PFSK-1 (cell line): Measurements from ENCODE around the gene COL5A3.

Experiments
- FOXP2 ChIP-seq: optimal IDR thresholded peaks from 2 replicates; pipeline ENCODE3; 2011; ENCODE audit warnings: borderline replicate concordance, control low read depth, inconsistent platforms; ENCODE audit not compliant: insufficient read depth; ENCODE audit errors: extremely low read length, extremely low read depth
- POLR2AphosphoS5 ChIP-seq: IDR thresholded peaks from 2 replicates; pipeline ENCODE4 v1.6.1; 2012; ENCODE audit warnings: low read depth, mild to moderate bottlenecking, control low read depth, low read length, moderate library complexity
- SIN3A ChIP-seq: IDR thresholded peaks from 2 replicates; pipeline ENCODE4 v1.6.1; 2012; ENCODE audit warnings: mild to moderate bottlenecking, low read length, moderate library complexity, borderline replicate concordance; ENCODE audit not compliant: insufficient read depth
- TAF1 ChIP-seq: IDR thresholded peaks from 2 replicates; pipeline ENCODE4 v1.6.1; 2012; ENCODE audit warnings: low read length, control low read depth, borderline replicate concordance; ENCODE audit not compliant: insufficient read depth
- TF ChIP-seq, protein P1 (sequence below), 2 experiments: IDR thresholded peaks; 2 replicates each; pipeline versions ENCODE4 v1.6.1 to v1.8.0; 2011 to 2012; ENCODE audit warnings: low read depth in 2 of 2, low read length in 2 of 2, control low read depth in 1 of 2, inconsistent platforms in 1 of 2, mild to moderate bottlenecking in 1 of 2, moderate library complexity in 1 of 2; ENCODE audit not compliant: insufficient read depth in 1 of 2

The COL5A3 gene

DNA sequence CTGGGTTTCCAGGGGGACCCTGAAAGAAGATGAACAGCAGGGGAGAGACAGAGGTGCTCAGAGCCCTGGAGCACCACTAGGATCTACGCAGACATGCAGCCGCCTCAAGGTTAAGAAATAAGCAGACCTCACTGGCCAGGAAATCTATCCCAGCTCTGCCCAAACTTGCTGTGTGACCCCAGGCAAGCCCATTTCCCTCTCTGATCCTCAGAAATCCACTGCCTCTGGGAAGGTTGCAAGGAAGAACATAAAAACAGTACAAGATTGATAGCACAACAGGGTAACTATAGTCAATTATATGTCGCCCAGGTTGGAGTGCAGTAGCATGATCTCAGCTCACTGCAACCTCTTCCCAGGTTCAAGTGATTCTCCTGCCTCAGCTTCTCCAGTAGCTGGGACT, 20.8 kb downstream of the COL5A3 start:
- TF ChIP-seq TAF1, result no peak
- no peak for TF ChIP-seq SIN3A
- TF ChIP-seq, protein P1, sequence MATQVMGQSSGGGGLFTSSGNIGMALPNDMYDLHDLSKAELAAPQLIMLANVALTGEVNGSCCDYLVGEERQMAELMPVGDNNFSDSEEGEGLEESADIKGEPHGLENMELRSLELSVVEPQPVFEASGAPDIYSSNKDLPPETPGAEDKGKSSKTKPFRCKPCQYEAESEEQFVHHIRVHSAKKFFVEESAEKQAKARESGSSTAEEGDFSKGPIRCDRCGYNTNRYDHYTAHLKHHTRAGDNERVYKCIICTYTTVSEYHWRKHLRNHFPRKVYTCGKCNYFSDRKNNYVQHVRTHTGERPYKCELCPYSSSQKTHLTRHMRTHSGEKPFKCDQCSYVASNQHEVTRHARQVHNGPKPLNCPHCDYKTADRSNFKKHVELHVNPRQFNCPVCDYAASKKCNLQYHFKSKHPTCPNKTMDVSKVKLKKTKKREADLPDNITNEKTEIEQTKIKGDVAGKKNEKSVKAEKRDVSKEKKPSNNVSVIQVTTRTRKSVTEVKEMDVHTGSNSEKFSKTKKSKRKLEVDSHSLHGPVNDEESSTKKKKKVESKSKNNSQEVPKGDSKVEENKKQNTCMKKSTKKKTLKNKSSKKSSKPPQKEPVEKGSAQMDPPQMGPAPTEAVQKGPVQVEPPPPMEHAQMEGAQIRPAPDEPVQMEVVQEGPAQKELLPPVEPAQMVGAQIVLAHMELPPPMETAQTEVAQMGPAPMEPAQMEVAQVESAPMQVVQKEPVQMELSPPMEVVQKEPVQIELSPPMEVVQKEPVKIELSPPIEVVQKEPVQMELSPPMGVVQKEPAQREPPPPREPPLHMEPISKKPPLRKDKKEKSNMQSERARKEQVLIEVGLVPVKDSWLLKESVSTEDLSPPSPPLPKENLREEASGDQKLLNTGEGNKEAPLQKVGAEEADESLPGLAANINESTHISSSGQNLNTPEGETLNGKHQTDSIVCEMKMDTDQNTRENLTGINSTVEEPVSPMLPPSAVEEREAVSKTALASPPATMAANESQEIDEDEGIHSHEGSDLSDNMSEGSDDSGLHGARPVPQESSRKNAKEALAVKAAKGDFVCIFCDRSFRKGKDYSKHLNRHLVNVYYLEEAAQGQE (IDR thresholded peaks at IDR 0.05; ENCODE audit: insufficient read depth in 1 of 2, low read depth in 2 of 2, low read length in 2 of 2), result no peak
- no peak for TF ChIP-seq FOXP2
- no peak for TF ChIP-seq POLR2AphosphoS5

DNA sequence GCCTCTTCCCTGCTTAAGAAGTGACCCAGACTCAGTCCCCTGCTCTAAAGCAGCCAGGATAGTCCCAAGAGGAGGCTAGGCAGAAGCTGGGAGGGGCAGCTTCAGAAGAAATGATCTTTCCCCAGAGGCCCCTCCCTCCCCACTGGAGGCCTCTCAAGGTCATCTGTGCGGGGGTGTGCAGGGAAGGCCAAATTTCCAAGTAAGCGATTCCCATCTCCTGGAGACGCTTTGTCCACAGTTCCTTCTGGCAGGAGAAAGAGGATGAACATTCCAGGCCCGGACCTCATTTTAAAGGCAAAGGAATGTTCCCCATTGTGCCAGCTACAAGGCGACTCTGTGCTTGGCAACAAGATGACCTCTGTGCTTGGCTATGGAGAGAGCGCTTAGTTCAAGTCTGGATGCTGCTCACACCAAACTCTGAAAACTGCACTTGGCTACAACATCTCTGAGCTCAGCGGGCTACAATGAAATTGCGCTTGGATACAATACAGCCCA, 23.5 kb downstream of the COL5A3 start:
- TF ChIP-seq, protein P1 (IDR thresholded peaks at IDR 0.05; ENCODE audit: insufficient read depth in 1 of 2, low read depth in 2 of 2, low read length in 2 of 2), result no peak
- TF ChIP-seq TAF1, result no peak
- no peak for TF ChIP-seq SIN3A
- no peak for TF ChIP-seq FOXP2
- TF ChIP-seq POLR2AphosphoS5, result no peak

DNA sequence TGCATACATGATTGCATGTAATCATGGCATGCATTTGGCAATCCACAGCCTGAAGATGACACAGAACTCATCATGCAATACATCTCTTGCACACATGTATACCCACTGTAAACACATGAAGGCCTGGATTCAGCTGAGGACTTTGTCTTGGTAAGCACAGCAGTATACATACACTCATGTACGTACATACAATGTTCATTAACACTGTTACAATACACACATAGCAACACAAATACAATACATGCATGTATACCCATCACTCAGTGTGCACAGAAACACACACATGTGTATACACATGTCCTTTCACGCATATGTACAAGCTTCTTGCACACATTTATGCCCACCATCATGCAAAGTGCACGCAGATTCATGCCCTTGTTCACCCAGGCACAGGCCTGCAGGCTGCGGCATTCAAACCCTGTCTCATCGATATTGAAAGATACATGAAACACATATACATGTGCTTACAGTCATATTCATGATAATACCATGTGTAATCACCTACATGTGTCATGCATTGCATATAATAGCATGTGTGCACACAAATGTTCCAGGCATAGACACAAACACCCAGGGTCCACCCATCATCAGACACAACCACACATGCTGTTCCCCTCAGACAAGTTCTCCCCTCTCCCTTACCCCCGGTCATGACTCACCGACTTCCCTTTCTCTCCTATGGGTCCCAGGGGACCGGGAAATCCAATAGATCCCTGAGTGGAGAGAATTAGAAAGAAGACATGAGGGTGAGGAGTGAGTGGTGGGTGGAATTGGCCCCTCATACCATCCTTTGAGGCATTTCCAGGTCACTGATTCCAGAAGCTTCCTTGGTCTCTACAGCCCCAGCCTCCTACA, 28.7 kb downstream of the COL5A3 start:
- TF ChIP-seq FOXP2 (no peak), SIN3A (no peak), POLR2AphosphoS5 (no peak), TAF1 (no peak)
- TF ChIP-seq, protein P1 (IDR thresholded peaks at IDR 0.05; ENCODE audit: insufficient read depth in 1 of 2, low read depth in 2 of 2, low read length in 2 of 2), result no peak

DNA sequence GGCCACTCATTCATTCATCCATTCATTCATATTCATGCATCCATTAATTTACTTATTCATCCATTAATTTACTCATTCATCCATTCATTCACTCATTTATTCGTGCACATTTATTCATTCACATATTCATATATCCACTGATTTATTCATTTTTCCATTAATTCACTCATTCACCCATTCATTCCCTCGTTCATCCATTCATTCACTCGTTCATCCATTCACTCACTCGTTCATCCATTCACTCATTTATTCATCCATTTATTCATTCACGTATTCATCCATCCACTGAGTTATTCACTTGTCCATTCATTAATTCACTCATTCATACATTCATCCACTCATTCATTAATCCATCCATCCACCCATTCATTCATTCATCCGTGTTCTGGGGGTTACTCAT, 38.2 kb downstream of the COL5A3 start:
- TF ChIP-seq FOXP2 (no peak), SIN3A (no peak), TAF1 (no peak), POLR2AphosphoS5 (no peak)
- TF ChIP-seq, protein P1 (IDR thresholded peaks at IDR 0.05; ENCODE audit: insufficient read depth in 1 of 2, low read depth in 2 of 2, low read length in 2 of 2), result no peak
